ENCODE results near the gene ZFAND6.
A peak's percentile ranks its signal among the peaks of the same experiment; 100 is the strongest.

The ZFAND6 gene

DNA sequence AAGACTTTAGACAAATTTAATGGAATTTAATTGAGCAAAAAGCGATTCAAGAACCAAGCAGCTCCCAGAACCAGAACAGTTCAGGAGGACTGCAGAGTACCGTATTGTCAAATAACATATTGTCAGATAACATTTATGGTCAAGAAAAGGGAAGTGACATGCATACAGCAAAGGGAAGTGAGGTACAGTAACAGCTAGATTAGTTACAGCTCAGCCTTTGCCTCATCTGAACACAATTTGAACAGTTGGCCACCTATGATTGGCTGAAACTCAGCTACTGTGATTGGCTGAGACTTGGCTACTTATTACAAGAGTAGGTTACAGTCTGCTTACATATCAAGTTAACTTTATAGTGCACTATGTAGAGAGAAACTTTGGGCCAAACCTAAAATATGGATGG, 21.9 kb downstream of the ZFAND6 start:
- TF ChIP-seq, protein P1, sequence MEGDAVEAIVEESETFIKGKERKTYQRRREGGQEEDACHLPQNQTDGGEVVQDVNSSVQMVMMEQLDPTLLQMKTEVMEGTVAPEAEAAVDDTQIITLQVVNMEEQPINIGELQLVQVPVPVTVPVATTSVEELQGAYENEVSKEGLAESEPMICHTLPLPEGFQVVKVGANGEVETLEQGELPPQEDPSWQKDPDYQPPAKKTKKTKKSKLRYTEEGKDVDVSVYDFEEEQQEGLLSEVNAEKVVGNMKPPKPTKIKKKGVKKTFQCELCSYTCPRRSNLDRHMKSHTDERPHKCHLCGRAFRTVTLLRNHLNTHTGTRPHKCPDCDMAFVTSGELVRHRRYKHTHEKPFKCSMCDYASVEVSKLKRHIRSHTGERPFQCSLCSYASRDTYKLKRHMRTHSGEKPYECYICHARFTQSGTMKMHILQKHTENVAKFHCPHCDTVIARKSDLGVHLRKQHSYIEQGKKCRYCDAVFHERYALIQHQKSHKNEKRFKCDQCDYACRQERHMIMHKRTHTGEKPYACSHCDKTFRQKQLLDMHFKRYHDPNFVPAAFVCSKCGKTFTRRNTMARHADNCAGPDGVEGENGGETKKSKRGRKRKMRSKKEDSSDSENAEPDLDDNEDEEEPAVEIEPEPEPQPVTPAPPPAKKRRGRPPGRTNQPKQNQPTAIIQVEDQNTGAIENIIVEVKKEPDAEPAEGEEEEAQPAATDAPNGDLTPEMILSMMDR (IDR thresholded peaks at IDR 0.05), result no peak

DNA sequence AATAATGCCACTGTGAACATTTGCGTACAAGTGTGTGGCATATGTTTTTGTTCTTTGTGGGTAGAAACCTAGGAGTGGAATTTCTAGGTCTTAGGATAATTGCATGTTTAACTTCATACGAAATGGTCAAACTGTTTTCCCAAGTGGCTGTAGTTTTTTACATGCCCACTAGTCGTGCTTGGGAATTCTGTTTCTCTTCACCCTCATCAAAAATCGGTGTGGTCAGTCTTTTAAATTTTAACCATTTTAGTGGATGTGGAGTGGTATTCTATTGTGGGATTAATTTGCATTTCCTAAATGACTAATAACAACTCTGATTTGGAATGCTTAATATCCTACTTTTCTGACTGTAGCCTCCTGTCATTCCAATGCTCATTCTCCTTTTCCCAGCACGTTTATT, 27.6 kb downstream of the ZFAND6 start:
- TF ChIP-seq, protein P1 (IDR thresholded peaks at IDR 0.05), result no peak

DNA sequence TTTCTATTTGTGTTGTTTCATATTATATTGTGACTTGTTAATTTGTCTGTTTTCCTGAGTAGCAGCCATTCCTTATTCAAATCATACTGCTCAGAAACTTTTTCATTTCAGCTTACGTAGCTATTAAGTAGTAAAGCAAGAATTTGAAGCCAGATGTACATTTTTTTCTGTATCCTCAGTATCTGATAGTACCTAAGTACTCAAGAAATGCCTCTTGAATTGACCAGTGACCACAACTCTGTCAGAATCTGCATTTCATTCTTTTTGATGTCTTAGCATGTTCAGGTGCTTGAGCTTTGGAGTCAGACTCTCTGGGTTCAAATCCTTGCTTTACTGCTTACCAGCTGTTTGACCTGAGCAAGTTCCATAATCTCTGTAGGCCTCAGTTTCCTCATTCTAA, 30.6 kb downstream of the ZFAND6 start:
- TF ChIP-seq, protein P1 (IDR thresholded peaks at IDR 0.05), result no peak

DNA sequence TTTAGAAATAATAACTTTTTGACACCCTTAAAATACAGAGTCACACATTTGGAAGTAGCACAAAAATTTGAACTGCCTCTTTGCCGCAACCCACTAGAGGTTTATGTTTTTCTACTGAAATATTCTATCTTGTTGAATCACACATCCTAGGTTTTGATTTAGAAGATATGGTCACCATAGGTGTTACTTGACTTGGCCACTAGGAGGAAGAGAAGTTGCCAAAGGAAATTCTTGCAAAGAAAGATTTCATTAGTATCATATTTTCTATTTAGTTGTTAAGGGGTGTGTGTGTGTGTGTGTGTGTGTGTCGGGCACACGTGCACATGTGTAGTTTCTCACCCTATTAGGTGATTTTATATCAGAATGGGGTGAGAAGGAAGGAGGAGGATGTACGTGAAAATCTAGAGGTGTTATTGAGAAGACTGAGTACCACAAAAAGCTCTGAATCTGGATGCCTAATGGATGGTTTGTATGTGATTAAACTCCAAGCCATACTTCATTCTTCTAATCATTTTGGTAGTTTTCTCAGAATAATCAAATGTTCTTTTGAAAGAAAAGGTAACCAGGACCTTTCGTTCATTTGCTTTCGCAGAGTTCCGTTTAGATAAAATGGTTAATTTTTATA, 31.5 kb downstream of the ZFAND6 start:
- TF ChIP-seq, protein P1 (IDR thresholded peaks at IDR 0.05), result 0 out of 2 replicates have a peak, but pooled peaks have one; percentile 18

DNA sequence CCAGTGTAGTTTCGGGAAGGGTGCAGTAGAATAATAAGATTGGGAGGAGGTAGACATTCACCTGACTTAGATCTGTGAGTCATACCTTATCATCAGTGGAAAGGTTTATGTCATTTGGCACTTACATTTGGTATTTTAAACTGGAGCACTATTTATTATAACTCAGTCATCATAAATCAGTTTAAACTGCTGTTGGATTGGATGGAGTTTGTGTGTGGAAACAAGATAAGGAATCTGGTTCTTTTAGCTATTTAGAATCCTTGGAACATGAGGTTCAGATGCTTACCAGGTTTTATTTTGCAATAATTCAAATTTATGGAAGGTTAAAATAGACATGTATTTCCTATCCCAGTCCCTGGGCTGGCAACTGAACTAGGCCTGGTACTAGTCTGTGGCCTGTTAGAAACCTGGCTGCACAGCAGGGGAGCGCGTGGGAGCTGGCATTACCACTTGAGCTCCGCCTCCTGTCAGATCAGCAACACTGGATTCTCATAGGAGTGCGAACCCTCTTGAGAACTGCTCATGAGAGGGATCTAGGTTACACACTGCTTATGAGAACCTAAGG, 34.5 kb downstream of the ZFAND6 start:
- TF ChIP-seq, protein P1 (IDR thresholded peaks at IDR 0.05), result no peak

DNA sequence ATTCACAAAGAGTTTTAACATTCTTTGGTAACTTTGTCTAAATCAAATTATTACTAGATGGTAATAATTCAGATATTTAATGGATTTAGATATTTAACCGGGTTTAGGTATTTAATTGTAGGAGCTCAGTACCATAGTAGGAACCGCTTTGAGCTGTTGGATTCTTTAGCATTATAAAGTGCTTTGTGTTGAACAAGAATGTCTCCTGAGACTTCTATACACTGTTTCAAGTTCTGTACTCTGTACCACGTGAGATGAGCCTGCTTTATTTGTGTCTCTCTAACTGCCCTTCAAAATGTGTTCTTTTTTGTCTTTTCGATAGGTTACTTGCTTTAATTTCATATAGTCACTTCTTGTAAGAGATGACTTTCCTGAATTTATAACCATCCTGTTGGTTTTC, 36.0 kb downstream of the ZFAND6 start:
- TF ChIP-seq, protein P1 (IDR thresholded peaks at IDR 0.05), result no peak

DNA sequence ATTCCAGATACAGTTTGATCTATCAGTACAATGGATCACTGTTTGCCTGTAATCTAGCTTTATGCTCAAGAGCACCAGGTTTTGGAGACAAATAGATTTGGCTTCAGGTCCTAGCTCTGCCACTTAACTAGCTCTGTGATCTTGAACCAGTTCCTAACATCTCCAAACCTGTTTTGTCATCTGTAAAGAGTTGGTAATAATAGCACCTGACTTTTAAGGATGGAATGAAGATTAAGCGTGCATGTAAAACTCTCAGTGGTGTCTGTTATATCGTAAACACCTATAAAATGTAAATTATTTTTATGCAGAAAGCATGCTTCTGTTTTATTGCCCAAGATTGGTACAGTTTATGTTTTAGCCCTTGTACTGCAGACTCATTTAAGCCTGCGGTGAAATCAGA, 36.5 kb downstream of the ZFAND6 start:
- TF ChIP-seq, protein P1 (IDR thresholded peaks at IDR 0.05), result no peak
